SK-N-SH (cell line): ENCODE results near the gene FAHD1.

Source experiments
- EZH2phosphoT487 ChIP-seq: fragments of 200-600 bp; sonication (generic); IDR thresholded peaks from 2 replicates; pipeline ENCODE4 v1.6.1; 2017; ENCODE audit warnings: low read depth, mixed run types, mild to moderate bottlenecking, antibody characterized with exemption, moderate library complexity, borderline replicate concordance
- GABPA ChIP-seq: IDR thresholded peaks from 2 replicates; pipeline ENCODE4 v1.4.0; 2012; ENCODE audit warnings: low read depth, mild to moderate bottlenecking
- JUND ChIP-seq: IDR thresholded peaks from 2 replicates; pipeline ENCODE4 v1.4.0; 2012
- MAX ChIP-seq: IDR thresholded peaks from 2 replicates; pipeline ENCODE4 v1.4.0; 2012; ENCODE audit warnings: low read depth
- MXI1 ChIP-seq: IDR thresholded peaks from 2 replicates; pipeline ENCODE4 v1.6.1; 2012; ENCODE audit warnings: mild to moderate bottlenecking, low read depth, low read length, improper control_type of control experiment
- PBX3 ChIP-seq: IDR thresholded peaks from 2 replicates; pipeline ENCODE4; 2012
- POLR2AphosphoS5 ChIP-seq: IDR thresholded peaks from 2 replicates; pipeline ENCODE4 v1.6.1; 2012; ENCODE audit warnings: low read depth, low read length
- RCOR1 ChIP-seq: fragments of 150-350 bp; IDR thresholded peaks from 2 replicates; pipeline ENCODE4 v1.6.1; 2017; ENCODE audit warnings: antibody characterized with exemption, low read length
- SIN3A ChIP-seq: IDR thresholded peaks from 2 replicates; pipeline ENCODE4 v1.6.1; 2012; ENCODE audit warnings: low read depth, mild to moderate bottlenecking, low read length, moderate library complexity, borderline replicate concordance
- TCF12 ChIP-seq: IDR thresholded peaks from 2 replicates; pipeline ENCODE4 v1.4.0; 2012
- USF2 ChIP-seq: fragments of 150-350 bp; IDR thresholded peaks from 2 replicates; pipeline ENCODE4 v1.6.1; 2017; ENCODE audit warnings: antibody characterized with exemption, low read length, low read depth, borderline replicate concordance
- TF ChIP-seq, protein P1 (sequence below): fragments of 200-600 bp; sonication (generic); IDR thresholded peaks from 2 replicates; pipeline ENCODE4 v1.6.1; 2017; ENCODE audit warnings: antibody characterized with exemption, mild to moderate bottlenecking, moderate library complexity

GRCh38 chr16:1862394-1862793, 35.4 kb downstream of the FAHD1 start:
- TF ChIP-seq, protein P1, sequence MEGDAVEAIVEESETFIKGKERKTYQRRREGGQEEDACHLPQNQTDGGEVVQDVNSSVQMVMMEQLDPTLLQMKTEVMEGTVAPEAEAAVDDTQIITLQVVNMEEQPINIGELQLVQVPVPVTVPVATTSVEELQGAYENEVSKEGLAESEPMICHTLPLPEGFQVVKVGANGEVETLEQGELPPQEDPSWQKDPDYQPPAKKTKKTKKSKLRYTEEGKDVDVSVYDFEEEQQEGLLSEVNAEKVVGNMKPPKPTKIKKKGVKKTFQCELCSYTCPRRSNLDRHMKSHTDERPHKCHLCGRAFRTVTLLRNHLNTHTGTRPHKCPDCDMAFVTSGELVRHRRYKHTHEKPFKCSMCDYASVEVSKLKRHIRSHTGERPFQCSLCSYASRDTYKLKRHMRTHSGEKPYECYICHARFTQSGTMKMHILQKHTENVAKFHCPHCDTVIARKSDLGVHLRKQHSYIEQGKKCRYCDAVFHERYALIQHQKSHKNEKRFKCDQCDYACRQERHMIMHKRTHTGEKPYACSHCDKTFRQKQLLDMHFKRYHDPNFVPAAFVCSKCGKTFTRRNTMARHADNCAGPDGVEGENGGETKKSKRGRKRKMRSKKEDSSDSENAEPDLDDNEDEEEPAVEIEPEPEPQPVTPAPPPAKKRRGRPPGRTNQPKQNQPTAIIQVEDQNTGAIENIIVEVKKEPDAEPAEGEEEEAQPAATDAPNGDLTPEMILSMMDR = no peak
- TF ChIP-seq PBX3 (no peak), USF2 (no peak), POLR2AphosphoS5 (no peak), EZH2phosphoT487 (no peak), MXI1 (no peak), SIN3A (no peak), GABPA (no peak), TCF12 (no peak), JUND (no peak), MAX (no peak), RCOR1 (no peak)
